Right lobe of liver (tissue), 6 donors: ENCODE results near the gene GLT8D2. TPM values are rescaled to one million over a fixed set of nuclear protein-coding genes. Genes with fewer than 3 reads are reported as not detected.
"Not testable (repeated sequence)": the region's sequence is repeated elsewhere in the genome, so short reads cannot be mapped to it uniquely, and the experiment has no call there.

Source experiments
- ATAC-seq, 4 donors: fragments of 200-7000 bp; cut with Tn5 transposase; one replicate each; pipeline ENCODE4 v1.9.1; 2020; ENCODE audit warnings: mild to moderate bottlenecking in 4 of 4, moderate library complexity in 4 of 4
- DNase-seq, 3 donors: peaks; one replicate each; pipeline ENCODE4 v3.0.0-alpha.2; 2020
- H3K27ac ChIP-seq, 3 donors: fragments of 200-600 bp; one replicate each; pipeline ENCODE4 v1.8.0; 2022
- H3K27me3 ChIP-seq, 2 donors: fragments of 200-600 bp; one replicate each; pipeline ENCODE4 v1.8.0; 2022
- H3K36me3 ChIP-seq, 4 donors: fragments of 200-600 bp; sonication (generic) in 1 of 4; one replicate each; pipeline versions ENCODE4 v1.5.1 to v1.8.0; 2017 to 2022; ENCODE audit warnings: control low read depth in 1 of 4
- H3K4me1 ChIP-seq, 4 donors: fragments of 200-600 bp; sonication (generic) in 1 of 4; one replicate each; pipeline versions ENCODE4 v1.5.1 to v1.8.0; 2017 to 2022; ENCODE audit warnings: control low read depth in 1 of 4
- H3K4me3 ChIP-seq, 3 donors: fragments of 200-600 bp; one replicate each; pipeline ENCODE4 v1.8.0; 2022
- H3K9me3 ChIP-seq, 4 donors: fragments of 200-600 bp; sonication (generic) in 1 of 4; one replicate each; pipeline versions ENCODE4 v1.5.1 to v1.8.0; 2017 to 2022; ENCODE audit warnings: control low read depth in 1 of 4
- CTCF ChIP-seq, 4 donors: fragments of 200-600 bp in 3 of 4; fragments of 450-650 bp in 1 of 4; IDR thresholded peaks; one replicate each; pipeline versions ENCODE4 v1.5.1 to v1.8.0; 2016 to 2022; ENCODE audit warnings: antibody characterized with exemption in 4 of 4, mild to moderate bottlenecking in 2 of 4
- POLR2A ChIP-seq: fragments of 450-650 bp; IDR thresholded peaks from one replicate; pipeline ENCODE4 v1.6.1; 2017; ENCODE audit warnings: antibody characterized with exemption, mild to moderate bottlenecking
- WGBS: methylation state at CpG from one replicate; pipeline ENCODE4 v1.1.6; 2018; ENCODE audit warnings: low coverage, low lambda C conversion rate; ENCODE audit not compliant: insufficient coverage; ENCODE audit errors: missing lambda C conversion rate; 5-methylcytosine and 5-hydroxymethylcytosine counted together
- intact Hi-C, 2 donors: fragments of 100-400 bp; cut with DNase I; formaldehyde crosslinking; loops; one replicate each; pipeline versions ENCODE4 v1.11.2 to v1.14.1; 2022
- total RNA-seq, 6 experiments: library from RNA; depleted of rRNA in 2 of 6; stranded (reverse); fragments of >200 nt in 2 of 6; fragmentation: NEBNext Ultra II Directional in 3 of 6; extraction: Animal tissue kit (Norgen Biotek cat#: 25700) in 3 of 6; gene quantifications; one replicate each; pipeline versions ENCODE4 v1.1.0 to v1.2.4, GENCODE V29; 2016 to 2023
- donor health status: DM: no; HTN: yes; CAD: no.
- donor health status: DM: no; HTN: no; CAD: no.
- donor health status: DM: no; HTN: no; CAD: no.
- donor health status: DM: no; HTN: yes; CAD: no.
- donor health status: DM: no; HTN: yes; CAD: no.

The GLT8D2 gene
- total RNA-seq, 6 experiments from 2014 or later: 0.44 to 1.2 (median 0.79) TPM

- ATAC-seq: no peak
- Histone ChIP-seq H3K36me3 (no peaks in the 10 kb centered on the region), H3K4me3 (no peak overlapping the region), H3K27ac (no peak overlapping the region), H3K9me3 (no peaks in the 10 kb centered on the region), H3K27me3 (no peaks in the 10 kb centered on the region), H3K4me1 (no peaks in the 10 kb centered on the region)
- DNase-seq: no peak
- 83% methylated on average over 6 of the region's 6 CpGs for WGBS
- intact Hi-C loops: no loop called here
- TF ChIP-seq CTCF (IDR thresholded peaks at IDR 0.05): no peak
- TF ChIP-seq POLR2A: no peak
Measured at GRCh38 chr12:104024348-104024747, 25.6 kb downstream of the GLT8D2 start.

GRCh38 chr12:104023710-104024109, 26.3 kb downstream of the GLT8D2 start:
- Histone ChIP-seq H3K36me3 (no peaks in the 10 kb centered on the region), H3K4me1 (no peaks in the 10 kb centered on the region), H3K27me3 (no peaks in the 10 kb centered on the region), H3K4me3 (no peak overlapping the region), H3K27ac (no peak overlapping the region), H3K9me3 (no peaks in the 10 kb centered on the region)
- 46% methylated on average over 2 of the region's 2 CpGs for WGBS
- ATAC-seq (no peak), DNase-seq (no peak)
- TF ChIP-seq POLR2A (no peak), CTCF (IDR thresholded peaks at IDR 0.05) (no peak)
- intact Hi-C loops: no loop called here

GRCh38 chr12:104022786-104023185, 27.2 kb downstream of the GLT8D2 start:
- TF ChIP-seq CTCF (IDR thresholded peaks at IDR 0.05) (no peak), POLR2A (no peak)
- intact Hi-C loops: no loop called here
- no peaks in the 10 kb centered on the region for H3K9me3 ChIP-seq
- H3K27ac ChIP-seq: no peak overlapping the region
- no peak overlapping the region for H3K4me3 ChIP-seq
- ATAC-seq (no peak), DNase-seq (no peak)
- no peaks in the 10 kb centered on the region for H3K4me1 ChIP-seq
- H3K36me3 ChIP-seq: no peaks in the 10 kb centered on the region
- no peaks in the 10 kb centered on the region for H3K27me3 ChIP-seq
- 50% methylated on average over 3 of the region's 3 CpGs for WGBS

GRCh38 chr12:104021862-104022261, 28.1 kb downstream of the GLT8D2 start:
- intact Hi-C loops, H3K9me3 ChIP-seq, H3K36me3 ChIP-seq, DNase-seq, ATAC-seq, H3K27me3 ChIP-seq, H3K4me1 ChIP-seq, H3K4me3 ChIP-seq, H3K27ac ChIP-seq: not testable (repeated sequence)
- WGBS: 63% methylated on average over 1 of the region's 1 CpG

- Histone ChIP-seq H3K4me1 (no peaks in the 10 kb centered on the region), H3K36me3 (no peaks in the 10 kb centered on the region), H3K27ac (no peak overlapping the region), H3K27me3 (no peaks in the 10 kb centered on the region), H3K9me3 (no peaks in the 10 kb centered on the region), H3K4me3 (no peak overlapping the region)
- ATAC-seq (no peak), DNase-seq (no peak)
- intact Hi-C loops: no loop called here
- WGBS: 68% methylated on average over 4 of the region's 4 CpGs
- TF ChIP-seq POLR2A: no peak
- TF ChIP-seq CTCF (IDR thresholded peaks at IDR 0.05): no peak
Measured at GRCh38 chr12:104012331-104012730, 37.7 kb downstream of the GLT8D2 start.
